Erythroblast (primary cell): ENCODE measurements around the gene GSTO2.
A peak's percentile ranks its signal among the peaks of the same experiment; 100 is the strongest.

ENCODE experiments used
- GATA1 ChIP-seq: IDR thresholded peaks from 2 replicates; pipeline ENCODE4 v1.6.1; 2011; ENCODE audit warnings: low read depth, mild to moderate bottlenecking, control low read depth, low read length, moderate library complexity
- POLR2A ChIP-seq: IDR thresholded peaks from 2 replicates; pipeline ENCODE4 v1.6.1; 2011; ENCODE audit warnings: mild to moderate bottlenecking, low read length

- TF ChIP-seq POLR2A: peak; percentile 81
- TF ChIP-seq GATA1: no peak
These were observed 69.2 kb downstream of the GSTO2 start, which contains the start of gene ITPRIP for GRCh38 chr10:104337985-104338735.
